ENCODE measurements around the gene NIT2.
"Not testable (repeated sequence)": the region's sequence is repeated elsewhere in the genome, so short reads cannot be mapped to it uniquely, and the experiment has no call there.

Gene NIT2

DNA sequence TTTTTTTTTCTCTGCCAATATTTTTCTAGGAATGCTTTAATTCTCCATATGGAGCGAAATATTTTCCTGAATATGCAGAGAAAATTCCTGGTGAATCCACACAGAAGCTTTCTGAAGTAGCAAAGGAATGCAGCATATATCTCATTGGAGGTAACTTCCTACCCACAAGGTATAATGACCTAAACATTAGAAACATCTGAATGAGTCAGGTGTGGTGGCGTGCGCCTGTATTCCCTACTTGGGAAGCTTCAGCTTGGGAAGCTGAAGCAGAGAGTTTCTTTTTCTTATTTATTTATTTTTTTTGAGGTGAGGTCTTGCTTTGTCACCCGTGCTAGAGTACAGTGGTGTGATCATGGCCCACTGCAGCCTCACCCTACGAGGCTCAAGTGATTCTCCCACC, 5.2 kb downstream of the NIT2 start:
- DNase-seq: no peak

GRCh38 chr3:100340527-100340926, 6.0 kb downstream of the NIT2 start:
- DNase-seq: no peak

GRCh38 chr3:100348727-100349126, 14.2 kb downstream of the NIT2 start:
- DNase-seq: no peak

GRCh38 chr3:100351770-100352169, 17.2 kb downstream of the NIT2 start:
- DNase-seq: not testable (repeated sequence)

DNA sequence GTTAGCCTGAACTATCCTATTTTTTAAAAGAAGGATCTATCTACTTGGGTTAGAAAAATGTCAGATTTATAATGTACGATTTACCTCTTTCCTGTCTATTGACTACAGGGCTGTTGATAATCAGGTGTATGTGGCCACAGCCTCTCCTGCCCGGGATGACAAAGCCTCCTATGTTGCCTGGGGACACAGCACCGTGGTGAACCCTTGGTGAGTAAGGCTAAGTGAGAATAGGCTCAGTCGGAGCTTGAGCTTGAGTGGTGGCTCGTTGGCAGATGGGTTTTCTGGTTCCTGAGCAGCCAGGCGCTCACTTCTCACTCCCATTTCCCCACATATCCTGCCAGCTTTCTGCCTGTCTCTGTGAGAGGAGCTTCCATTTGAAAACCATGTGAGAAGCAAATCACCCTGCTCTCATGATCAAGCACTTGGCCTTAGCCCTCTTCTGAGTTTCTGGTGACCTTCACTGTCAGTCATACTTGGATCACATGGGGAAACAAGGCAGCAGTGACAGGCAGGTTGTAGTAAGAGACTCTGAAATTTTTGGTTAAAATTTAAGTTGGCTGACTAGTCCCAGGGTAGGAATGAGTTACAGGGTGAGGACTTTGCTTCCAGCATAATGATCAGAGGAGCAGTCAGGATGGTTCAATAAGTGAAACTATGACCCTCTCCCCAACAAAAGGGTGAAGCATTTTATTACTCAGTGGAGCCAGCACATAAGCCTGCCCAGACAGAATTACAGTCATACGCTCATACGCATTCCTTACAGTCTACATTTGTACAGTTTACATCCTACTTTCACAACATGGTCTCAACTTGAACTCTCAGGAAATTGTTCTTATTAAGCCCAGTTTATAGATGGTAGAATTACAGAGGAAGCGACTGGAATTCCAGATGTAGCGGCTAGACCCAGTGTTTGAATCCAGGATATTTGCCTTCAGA, 18.0 kb downstream of the NIT2 start:
- DNase-seq: no peak

DNA sequence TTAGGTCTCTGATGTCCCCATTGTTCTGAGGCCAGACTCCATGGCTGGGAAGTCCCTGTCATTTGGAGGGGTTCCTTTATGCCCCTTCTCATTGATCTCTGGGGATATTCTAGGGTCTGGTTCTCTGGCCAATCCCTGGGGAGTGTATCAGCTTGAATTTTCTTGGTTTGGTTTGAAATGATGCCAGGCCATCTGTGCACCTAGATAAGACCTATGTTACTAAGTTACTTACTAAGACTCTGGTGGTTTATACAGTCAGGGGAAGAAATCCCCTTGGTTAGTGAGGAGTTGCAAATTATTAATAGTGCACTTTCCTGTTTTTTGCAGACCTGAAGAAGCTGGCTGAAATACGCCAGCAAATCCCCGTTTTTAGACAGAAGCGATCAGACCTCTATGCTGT, 20.3 kb downstream of the NIT2 start:
- DNase-seq: no peak

DNA sequence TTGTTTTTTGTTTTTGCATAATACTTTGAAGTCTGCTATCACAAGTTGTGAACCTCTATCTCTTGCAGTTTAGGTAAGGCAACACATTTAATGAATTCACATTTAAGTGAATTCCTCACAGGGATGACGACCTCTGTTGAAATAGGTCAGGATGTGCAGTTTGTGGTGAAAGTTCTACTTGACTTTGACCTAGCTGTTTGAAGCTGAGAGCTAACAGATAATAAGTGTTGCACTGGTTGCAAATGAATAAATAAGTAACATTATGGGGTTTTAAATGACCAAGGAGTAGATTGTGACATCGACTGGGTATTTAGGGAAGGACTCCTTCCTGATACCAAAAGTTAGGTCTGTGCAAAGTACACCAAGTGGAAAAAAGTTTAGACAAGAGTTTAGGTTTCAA, 23.9 kb downstream of the NIT2 start:
- DNase-seq: no peak

- DNase-seq: no peak
Observed at GRCh38 chr3:100359035-100359434, 24.5 kb downstream of the NIT2 start.

GRCh38 chr3:100360757-100361496, 26.4 kb downstream of the NIT2 start:
- DNase-seq: no peak

DNA sequence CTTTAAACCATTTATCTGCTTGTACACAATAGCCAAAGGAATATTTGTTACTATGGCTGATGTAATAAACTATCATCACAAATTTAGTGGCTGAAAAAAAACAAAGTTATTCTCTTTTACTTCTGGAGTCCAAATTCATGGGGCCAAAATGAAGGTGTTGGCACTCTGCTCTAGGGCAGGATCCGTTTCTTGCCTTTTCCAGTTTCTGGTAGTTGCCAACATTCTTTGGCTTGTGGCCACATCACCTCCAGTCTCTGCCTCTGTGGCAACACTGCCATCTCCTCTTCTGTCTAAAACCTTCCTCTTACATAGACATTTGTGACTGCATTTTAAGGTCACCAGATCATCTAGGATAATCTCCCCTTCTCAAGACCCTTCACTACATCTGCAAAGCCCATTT, 27.3 kb downstream of the NIT2 start:
- DNase-seq: no peak

GRCh38 chr3:100364421-100364820, 29.9 kb downstream of the NIT2 start:
- DNase-seq: no peak

GRCh38 chr3:100366424-100366823, 31.9 kb downstream of the NIT2 start:
- no peak for DNase-seq

GRCh38 chr3:100368441-100368840, 33.9 kb downstream of the NIT2 start:
- no peak for DNase-seq

DNA sequence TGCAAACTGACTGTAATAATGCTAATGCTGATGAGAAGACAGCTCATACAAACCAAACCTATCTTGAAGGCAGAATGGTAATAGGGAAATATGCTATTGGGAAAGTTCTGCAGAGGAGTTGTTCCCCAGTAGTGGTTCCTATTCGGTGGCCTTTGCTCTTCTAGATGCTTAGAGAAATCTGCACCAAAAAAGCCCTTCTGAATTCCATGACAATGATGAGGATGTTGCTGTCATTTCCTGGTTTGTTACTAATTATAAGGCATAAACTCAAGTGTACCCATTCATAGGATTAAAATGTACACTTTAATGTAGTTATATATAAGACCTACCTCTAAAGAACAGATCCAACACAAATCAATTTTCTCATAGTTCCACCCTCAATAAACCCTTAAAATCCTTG, 36.2 kb downstream of the NIT2 start:
- no peak for DNase-seq

GRCh38 chr3:100374521-100374920, 40.0 kb downstream of the NIT2 start:
- DNase-seq: no peak

GRCh38 chr3:100376301-100376700, 41.7 kb downstream of the NIT2 start:
- no peak for DNase-seq

DNA sequence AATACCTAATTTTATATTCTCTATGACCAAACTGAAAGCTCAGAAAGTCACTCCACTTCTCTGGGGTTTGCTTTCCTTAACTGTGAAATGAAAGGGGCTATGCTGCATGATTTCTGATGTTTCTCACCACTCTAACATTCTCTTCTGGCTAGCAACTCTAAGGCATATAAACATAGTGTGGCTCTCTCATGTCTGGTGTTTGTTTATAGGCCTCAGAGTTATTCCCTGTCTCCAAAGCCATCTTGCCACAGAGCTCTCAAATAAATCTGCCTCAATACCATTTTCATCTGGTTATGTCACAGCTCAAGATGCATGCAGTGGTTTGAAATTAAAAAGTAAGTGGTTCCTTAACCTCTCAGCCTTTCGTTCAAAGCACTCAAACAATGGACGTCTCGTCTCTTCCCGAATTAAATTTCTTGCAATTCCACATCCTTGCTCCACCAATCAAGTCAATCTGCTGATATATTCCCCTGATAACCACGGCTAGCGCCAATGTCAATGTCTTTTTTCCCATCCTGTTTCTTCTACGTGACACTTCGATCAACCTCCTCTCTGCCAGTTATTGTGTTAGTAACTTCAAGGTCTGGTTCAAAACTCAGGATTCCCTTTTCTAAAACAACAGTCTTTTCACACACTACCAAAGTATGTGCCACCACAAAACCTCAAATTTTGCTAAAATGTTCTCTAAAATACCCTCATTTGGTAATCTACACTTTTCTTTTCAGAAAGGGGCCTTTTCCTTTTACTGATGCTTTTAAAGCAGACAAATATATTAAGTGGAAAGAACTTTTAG, 50.4 kb downstream of the NIT2 start:
- DNase-seq: no peak

GRCh38 chr3:100386437-100387074, 52.0 kb downstream of the NIT2 start:
- no peak for DNase-seq

GRCh38 chr3:100389025-100389424, 54.5 kb downstream of the NIT2 start:
- DNase-seq: no peak

DNA sequence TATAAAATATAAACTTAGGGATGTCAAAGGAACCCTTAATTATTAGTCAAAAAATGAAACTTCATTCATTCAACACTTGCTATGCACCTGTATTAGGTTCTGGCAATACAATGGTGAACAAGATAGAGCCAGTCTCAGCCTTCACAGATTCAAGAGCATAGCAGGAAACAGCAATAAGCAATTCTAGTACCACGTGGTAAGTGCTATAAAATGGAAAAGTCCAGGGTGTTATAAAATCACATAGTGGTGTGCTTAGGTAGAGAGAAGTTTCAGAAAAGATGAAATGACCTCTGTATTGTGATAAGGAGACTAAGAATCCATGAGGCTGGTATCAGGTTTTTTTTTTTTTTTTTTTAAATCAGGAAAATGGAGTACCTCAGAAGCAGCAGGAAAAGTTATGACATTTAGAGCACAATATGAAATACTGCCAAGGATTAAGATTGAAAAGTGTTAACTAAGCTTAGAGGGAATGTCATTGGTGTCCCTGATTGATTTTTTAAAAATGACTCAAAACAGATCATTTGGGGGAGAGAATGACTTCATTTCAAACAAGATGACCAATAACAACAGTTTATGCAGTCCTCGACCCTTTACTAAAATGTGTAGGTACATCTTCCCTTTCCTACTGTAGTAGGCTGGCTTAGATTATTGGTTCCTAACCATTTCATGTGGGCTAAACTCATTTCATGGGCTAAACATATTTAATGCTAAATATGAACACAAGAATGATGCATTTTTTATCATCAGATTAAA, 61.3 kb downstream of the NIT2 start:
- no peak for DNase-seq

DNA sequence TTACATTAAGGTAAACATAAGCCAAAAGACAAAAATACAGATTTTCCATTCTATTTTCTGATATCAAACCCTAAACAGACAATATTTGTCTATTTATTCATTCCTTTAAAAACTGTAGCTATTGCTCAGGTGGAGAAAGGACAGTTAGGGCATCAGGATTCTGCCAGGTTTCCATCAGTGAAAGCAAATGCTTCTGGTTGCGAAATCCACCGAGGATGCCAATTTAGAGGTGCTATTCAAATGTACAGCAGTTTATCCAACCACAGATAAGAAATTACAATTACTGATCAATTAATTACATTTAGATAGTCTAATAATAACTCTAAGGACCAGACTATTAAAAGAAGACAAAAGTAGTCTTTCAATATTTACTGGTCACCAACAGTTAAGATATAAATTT, 62.4 kb downstream of the NIT2 start:
- no peak for DNase-seq

Measured in right hindlimb (tissue), 1 donor.